HL-60 (cell line): ENCODE data around the gene TBC1D14.

Experiments
- DNase-seq, 2 experiments: peaks; one replicate each; pipeline ENCODE4 v3.0.0-alpha.2; 2010 to 2020; ENCODE audit warnings: low read depth in 1 of 2, low spot score in 1 of 2
- H3K27ac ChIP-seq: fragments of 250-450 bp; sonication (Bioruptor Pico); replicated peaks from 2 replicates; pipeline ENCODE4 v1.5.1; 2020; ENCODE audit warnings: mild to moderate bottlenecking, moderate library complexity
- H3K27me3 ChIP-seq: fragments of 250-450 bp; sonication (Bioruptor Pico); 2 replicates; pipeline ENCODE4 v1.5.1; 2021; ENCODE audit warnings: mild to moderate bottlenecking, moderate library complexity; ENCODE audit not compliant: insufficient read depth, poor library complexity, severe bottlenecking
- H3K4me3 ChIP-seq: replicated peaks from 2 replicates; pipeline ENCODE4 v1.5.1; 2011; ENCODE audit warnings: mild to moderate bottlenecking, control low read depth, low read length; ENCODE audit not compliant: insufficient read depth
- CTCF ChIP-seq: IDR thresholded peaks from one replicate; pipeline ENCODE4 v1.5.1; 2011; ENCODE audit warnings: low read length, control low read depth, inconsistent platforms; ENCODE audit not compliant: insufficient read depth
- GABPA ChIP-seq: IDR thresholded peaks from 2 replicates; pipeline ENCODE4 v1.6.1; 2012; ENCODE audit warnings: low read depth
- POLR2AphosphoS5 ChIP-seq: IDR thresholded peaks from 2 replicates; pipeline ENCODE4 v1.6.1; 2012; ENCODE audit warnings: low read depth
- REST ChIP-seq: IDR thresholded peaks from 2 replicates; pipeline ENCODE4 v1.6.1; 2012; ENCODE audit warnings: low read depth; ENCODE audit not compliant: insufficient replicate concordance
- SPI1 ChIP-seq: IDR thresholded peaks from 2 replicates; pipeline ENCODE4 v1.6.1; 2012; ENCODE audit warnings: low read depth, mild to moderate bottlenecking, borderline replicate concordance

The TBC1D14 gene

GRCh38 chr4:6962211-6963041, 52.8 kb downstream of the TBC1D14 start:
- Histone ChIP-seq H3K4me3 (no peak overlapping the region), H3K27ac (no peak overlapping the region)
- DNase-seq, result no peak

GRCh38 chr4:6963139-6963611, 53.5 kb downstream of the TBC1D14 start:
- no peaks in the 10 kb centered on the region for H3K27me3 ChIP-seq
- TF ChIP-seq SPI1, result no peak
- no peak for TF ChIP-seq POLR2AphosphoS5
- no peak for TF ChIP-seq GABPA
- no peak for TF ChIP-seq REST
- TF ChIP-seq CTCF, result no peak
- no peak for DNase-seq
- H3K27ac ChIP-seq, result no peak overlapping the region
- H3K4me3 ChIP-seq, result no peak overlapping the region

More at GRCh38 chr4:6962211-6963041, 52.8 kb downstream of the TBC1D14 start:
- H3K27me3 ChIP-seq, result no peaks in the 10 kb centered on the region
- TF ChIP-seq REST (no peak), SPI1 (no peak), POLR2AphosphoS5 (no peak), CTCF (no peak), GABPA (no peak)

GRCh38 chr4:6964858-6965257, 55.2 kb downstream of the TBC1D14 start:
- no peak for TF ChIP-seq CTCF
- TF ChIP-seq SPI1, result no peak
- no peak for TF ChIP-seq REST
- no peak for TF ChIP-seq POLR2AphosphoS5
- no peak for TF ChIP-seq GABPA
- Histone ChIP-seq H3K27ac (no peak overlapping the region), H3K4me3 (no peak overlapping the region), H3K27me3 (no peaks in the 10 kb centered on the region)
- DNase-seq, result no peak
